Common myeloid progenitor, CD34-positive (primary cell): ENCODE results near the gene PRR19.

ENCODE experiments used
- CTCF ChIA-PET: fragments of 350-600 bp; sonication (Branson Sonifier 250); formaldehyde crosslinking; loops from one replicate; lab custom pipeline; 2021; ENCODE audit warnings: antibody characterized with exemption; lab: Charles Lee
- POLR2A ChIA-PET: fragments of 350-600 bp; sonication (Branson Sonifier 250); formaldehyde crosslinking; loops from one replicate; lab custom pipeline; 2021; ENCODE audit warnings: antibody characterized with exemption; lab: Charles Lee
- DNase-seq, 3 donors: peaks; one replicate each; pipeline versions ENCODE4 v3.0.0 to v3.0.0-alpha.2; 2013
- H3K27ac ChIP-seq, 2 experiments: 1 replicate in 1 of 2; 2 replicates in 1 of 2; pipeline ENCODE4 v1.7.0; 2013; ENCODE audit warnings: inconsistent platforms in 2 of 2, low read length in 2 of 2, mild to moderate bottlenecking in 2 of 2, low read depth in 1 of 2, moderate library complexity in 1 of 2; ENCODE audit not compliant: severe bottlenecking in 2 of 2, insufficient read depth in 1 of 2, poor library complexity in 1 of 2
- H3K27me3 ChIP-seq, 5 experiments: replicated peaks in 2 of 5; 1 replicate in 3 of 5; 2 replicates in 2 of 5; pipeline versions ENCODE4 v1.6.1 to v1.7.0; 2013; ENCODE audit warnings: low read length in 4 of 5, mild to moderate bottlenecking in 2 of 5, moderate library complexity in 2 of 5, inconsistent platforms in 1 of 5; ENCODE audit not compliant: insufficient read depth in 5 of 5, control insufficient read depth in 4 of 5
- H3K36me3 ChIP-seq, 4 experiments: 1 replicate in 2 of 4; 2 replicates in 2 of 4; pipeline versions ENCODE4 v1.6.1 to v1.7.0; 2013; ENCODE audit warnings: low read length in 3 of 4, control low read depth in 1 of 4, mild to moderate bottlenecking in 1 of 4; ENCODE audit not compliant: control insufficient read depth in 4 of 4, insufficient read depth in 4 of 4
- H3K4me1 ChIP-seq, 4 experiments: 1 replicate in 3 of 4; 2 replicates in 1 of 4; pipeline versions ENCODE4 v1.6.1 to v1.7.1; 2013; ENCODE audit warnings: low read length in 3 of 4, mild to moderate bottlenecking in 3 of 4, control low read depth in 1 of 4, inconsistent platforms in 1 of 4, moderate library complexity in 1 of 4; ENCODE audit not compliant: control insufficient read depth in 4 of 4, insufficient read depth in 4 of 4; ENCODE audit errors: control extremely low read depth in 1 of 4
- H3K4me3 ChIP-seq, 7 experiments: 1 replicate in 4 of 7; 2 replicates in 3 of 7; pipeline versions ENCODE4 v1.5.1 to v1.7.0; 2013; ENCODE audit warnings: mild to moderate bottlenecking in 7 of 7, low read length in 6 of 7, moderate library complexity in 6 of 7, inconsistent platforms in 2 of 7, low read depth in 2 of 7, control low read depth in 1 of 7; ENCODE audit not compliant: insufficient read depth in 4 of 7, control insufficient read depth in 1 of 7; ENCODE audit errors: extremely low read depth in 1 of 7
- H3K9me3 ChIP-seq, 5 experiments: 1 replicate in 4 of 5; 2 replicates in 1 of 5; pipeline versions ENCODE4 v1.6.1 to v1.7.1; 2013; ENCODE audit warnings: low read length in 4 of 5, mild to moderate bottlenecking in 2 of 5, inconsistent platforms in 1 of 5, low read depth in 1 of 5, moderate library complexity in 1 of 5; ENCODE audit not compliant: control insufficient read depth in 4 of 5, insufficient read depth in 2 of 5; ENCODE audit errors: control extremely low read depth in 1 of 5
- WGBS: methylation state at CpG from one replicate; pipeline ENCODE4 v1.1.5; 2013; ENCODE audit not compliant: insufficient coverage; 5-methylcytosine and 5-hydroxymethylcytosine counted together

The PRR19 gene

GRCh38 chr19:42315024-42315423 is 13.1 kb downstream of the PRR19 start:
- Histone ChIP-seq H3K4me1 (peaks cover 0 to 21% (median 17%) of the 10 kb centered on the region in 4 experiments), H3K4me3 (no peak overlapping the region), H3K27ac (no peak overlapping the region), H3K9me3 (no peaks in the 10 kb centered on the region), H3K27me3 (peaks cover 0 to 49% (median 11%) of the 10 kb centered on the region in 5 experiments), H3K36me3 (no peaks in the 10 kb centered on the region)
- CTCF ChIA-PET: interaction anchor here (1.0 kb wide), 1 partner anchor 19 kb away, joined by 3 read pairs; no protein-coding TSS in a partner anchor
- DNase-seq: no peak
- WGBS: 95% methylated on average over 4 of the region's 5 CpGs
- POLR2A ChIA-PET: no interaction called here

- Histone ChIP-seq H3K36me3 (no peaks in the 10 kb centered on the region), H3K4me1 (peaks cover 0 to 21% (median 17%) of the 10 kb centered on the region in 4 experiments), H3K4me3 (peak overlapping the region in 1 of 7 experiments; percentile 33), H3K9me3 (no peaks in the 10 kb centered on the region), H3K27ac (no peak overlapping the region), H3K27me3 (peaks cover 0 to 49% (median 11%) of the 10 kb centered on the region in 5 experiments)
- ChIA-PET CTCF (interaction anchor here (1.1 kb wide), 1 partner anchor 10 kb away, joined by 3 read pairs; no protein-coding TSS in a partner anchor), POLR2A (no interaction called here)
- peak in 1 of 3 donors; percentile 33 for DNase-seq
- WGBS: 22% methylated on average over 19 of the region's 28 CpGs
These were observed 14.6 kb downstream of the PRR19 start for GRCh38 chr19:42316223-42317211.

GRCh38 chr19:42317535-42317934 is 15.6 kb downstream of the PRR19 start:
- Histone ChIP-seq H3K4me1 (peaks cover 0 to 21% (median 17%) of the 10 kb centered on the region in 4 experiments), H3K4me3 (no peak overlapping the region), H3K27ac (no peak overlapping the region), H3K27me3 (peaks cover 0 to 49% (median 8%) of the 10 kb centered on the region in 5 experiments), H3K36me3 (no peaks in the 10 kb centered on the region), H3K9me3 (no peaks in the 10 kb centered on the region)
- DNase-seq: no peak
- 90% methylated on average over 12 of the region's 13 CpGs for WGBS
- ChIA-PET POLR2A (no interaction called here), CTCF (no interaction called here)

GRCh38 chr19:42322305-42322704 is 20.4 kb downstream of the PRR19 start:
- 60% methylated on average over 7 of the region's 9 CpGs for WGBS

GRCh38 chr19:42323473-42323851 is 21.5 kb downstream of the PRR19 start:
- peaks cover 3 to 40% (median 14%) of the 10 kb centered on the region in 5 experiments for H3K27me3 ChIP-seq
- no peak overlapping the region for H3K27ac ChIP-seq
- DNase-seq: peak in 1 of 3 donors; percentile 22
- peaks cover 0 to 32% (median 21%) of the 10 kb centered on the region in 4 experiments for H3K4me1 ChIP-seq
- CTCF ChIA-PET: interaction anchor here (0.9 to 2.0 kb wide), 5 partner anchors 12 to 35 kb away, joined by 3 to 5 read pairs (median 3); no protein-coding TSS in a partner anchor
- H3K4me3 ChIP-seq: no peak overlapping the region
- H3K36me3 ChIP-seq: no peaks in the 10 kb centered on the region
- POLR2A ChIA-PET: no interaction called here
- H3K9me3 ChIP-seq: no peaks in the 10 kb centered on the region
- WGBS: 37% methylated on average over 23 of the region's 29 CpGs

More at GRCh38 chr19:42322305-42322704, 20.4 kb downstream of the PRR19 start:
- no peak for DNase-seq
- ChIA-PET POLR2A (no interaction called here), CTCF (interaction anchor here (0.8 to 2.0 kb wide), 4 partner anchors 11 to 213 kb away, joined by 3 to 8 read pairs (median 4); no protein-coding TSS in a partner anchor)
- no peaks in the 10 kb centered on the region for H3K36me3 ChIP-seq
- H3K9me3 ChIP-seq: no peaks in the 10 kb centered on the region
- peaks cover 3 to 40% (median 14%) of the 10 kb centered on the region in 5 experiments for H3K27me3 ChIP-seq
- H3K4me3 ChIP-seq: no peak overlapping the region
- H3K27ac ChIP-seq: no peak overlapping the region
- peaks cover 0 to 30% (median 21%) of the 10 kb centered on the region in 4 experiments for H3K4me1 ChIP-seq

GRCh38 chr19:42323852-42324654 is 22.1 kb downstream of the PRR19 start:
- Histone ChIP-seq H3K4me3 (peak overlapping the region in 1 of 7 experiments; percentile 32), H3K36me3 (no peaks in the 10 kb centered on the region), H3K27ac (no peak overlapping the region), H3K4me1 (peaks cover 0 to 32% (median 21%) of the 10 kb centered on the region in 4 experiments), H3K27me3 (peaks cover 3 to 40% (median 14%) of the 10 kb centered on the region in 5 experiments), H3K9me3 (no peaks in the 10 kb centered on the region)
- peak in 2 of 3 donors; percentile 38 to 47 for DNase-seq
- ChIA-PET CTCF (interaction anchor here (1.0 to 2.0 kb wide), 4 partner anchors 12 to 35 kb away, joined by 3 to 5 read pairs (median 3); no protein-coding TSS in a partner anchor), POLR2A (no interaction called here)
- WGBS: 4% methylated on average over 58 of the region's 92 CpGs
